GM12801 (cell line): ENCODE measurements around the gene OGFR.

ENCODE experiments used
- CTCF ChIP-seq: IDR thresholded peaks from one replicate; pipeline ENCODE4 v1.5.1; 2011; ENCODE audit warnings: control low read depth; ENCODE audit not compliant: insufficient read length; ENCODE audit errors: extremely low read depth

OGFR gene

GRCh38 chr20:62812181-62812906 is 7.7 kb downstream of the OGFR start:
- TF ChIP-seq CTCF, result no peak

GRCh38 chr20:62812907-62813200 is 8.2 kb downstream of the OGFR start:
- TF ChIP-seq CTCF, result no peak

- TF ChIP-seq CTCF, result no peak
Observed at GRCh38 chr20:62813588-62813987, 9.0 kb downstream of the OGFR start.

GRCh38 chr20:62814060-62814708 is 9.5 kb downstream of the OGFR start:
- TF ChIP-seq CTCF, result no peak

- TF ChIP-seq CTCF, result no peak
Observed at GRCh38 chr20:62814709-62815065, 10.1 kb downstream of the OGFR start.

GRCh38 chr20:62815066-62815991 is 10.7 kb downstream of the OGFR start:
- TF ChIP-seq CTCF, result no peak
